NCI-H2227 (cell line): Measurements from ENCODE around the gene NPIPA5.
A peak's percentile ranks its signal among the peaks of the same experiment; 100 is the strongest.
"Not testable (repeated sequence)": the region's sequence is repeated elsewhere in the genome, so short reads cannot be mapped to it uniquely, and the experiment has no call there.

ENCODE experiments used
- DNase-seq: peaks from one replicate; lab custom pipeline; 2025; ENCODE audit not compliant: unreplicated experiment; lab: John Stamatoyannopoulos, UW

Gene NPIPA5

DNA sequence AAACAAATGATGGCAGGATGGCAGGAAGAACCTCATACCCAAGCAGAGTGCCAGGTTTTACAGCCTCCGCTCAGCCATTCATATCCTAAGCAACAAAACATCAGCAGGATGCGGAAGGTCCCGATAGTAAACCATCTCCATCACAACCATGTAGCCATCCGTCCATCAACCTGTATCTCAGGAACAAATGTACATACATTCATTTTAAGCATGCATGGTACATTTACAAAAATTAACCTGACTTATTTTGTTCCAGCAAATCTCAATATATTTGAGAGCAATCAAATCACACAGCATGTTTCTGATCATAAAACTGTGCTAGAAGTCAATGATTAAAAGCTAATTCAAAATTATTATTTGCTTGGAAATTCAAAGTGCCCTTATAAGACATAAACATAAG, at the start of gene NPIPA5:
NPIPA5 (minus strand) TSS at position 101 of the 400 bp plus-strand sequence; CDS start at position 101, 0 bp downstream.
- not testable (repeated sequence) for DNase-seq

DNA sequence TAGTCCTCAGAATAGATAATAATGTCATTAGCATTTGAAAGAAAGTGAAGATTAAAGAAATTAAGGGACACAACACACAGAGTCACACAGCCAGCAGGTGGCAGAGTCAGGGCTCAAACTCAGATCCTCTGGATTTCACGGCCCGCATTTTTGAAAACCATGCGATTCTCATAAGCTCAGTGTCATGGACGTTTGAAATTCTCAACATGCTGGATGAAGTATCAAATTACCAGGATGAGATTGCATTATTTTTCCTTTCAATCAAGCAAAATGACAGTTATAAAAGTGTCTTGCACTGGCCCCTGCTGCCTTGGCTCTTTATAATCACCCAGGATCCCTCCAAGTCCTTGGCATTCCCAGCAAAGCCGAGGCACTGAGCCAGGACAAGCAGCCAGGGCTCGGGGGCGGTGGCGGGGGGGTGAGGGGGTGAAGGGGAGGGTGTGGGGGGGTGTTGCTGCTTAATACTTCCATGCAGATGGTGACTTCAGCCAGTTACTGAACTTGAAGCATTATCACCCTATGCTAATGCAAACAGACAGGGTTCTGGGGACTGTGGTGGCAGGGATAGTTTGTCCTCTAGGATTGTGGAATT, 49.6 kb upstream of the NPIPA5 start:
- DNase-seq: peak; percentile 73

DNA sequence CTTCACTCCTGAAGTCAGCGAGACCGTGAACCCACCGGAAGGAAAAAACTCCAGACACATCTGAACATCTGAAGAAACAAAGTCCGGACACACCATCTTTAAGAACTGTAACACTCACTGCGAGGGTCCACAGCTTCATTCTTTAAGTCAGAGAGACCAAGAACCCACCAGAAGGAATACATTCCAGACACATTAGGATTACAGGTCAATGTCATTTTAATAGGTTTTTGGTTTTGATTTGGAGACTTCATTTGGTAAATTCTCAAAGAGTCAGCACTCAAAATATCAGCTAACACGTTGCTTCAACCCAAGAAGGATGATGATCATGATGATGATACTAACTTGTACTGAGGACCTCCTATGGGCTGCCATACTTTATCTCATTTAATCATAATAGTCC, 48.7 kb upstream of the NPIPA5 start:
- DNase-seq: no peak

DNA sequence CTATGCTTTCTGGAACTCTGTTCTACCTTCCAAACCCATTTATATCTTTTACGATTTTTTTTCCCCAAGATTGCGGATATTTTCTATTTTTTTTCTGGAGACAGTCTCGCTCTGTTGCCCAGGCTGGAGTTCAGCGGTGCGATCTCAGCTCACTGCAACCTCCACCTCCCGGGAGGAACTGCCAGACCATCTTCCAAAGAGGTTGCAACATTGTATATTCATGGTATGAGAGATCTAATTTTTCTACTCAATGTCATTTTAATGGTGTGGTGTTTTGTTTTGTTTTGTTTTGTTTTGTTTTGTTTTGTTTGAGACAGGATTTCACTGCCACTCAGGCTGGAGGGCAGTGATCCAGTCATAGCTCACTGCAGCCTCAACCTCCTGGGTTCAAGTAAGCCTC, 47.8 kb upstream of the NPIPA5 start:
- DNase-seq: no peak

DNA sequence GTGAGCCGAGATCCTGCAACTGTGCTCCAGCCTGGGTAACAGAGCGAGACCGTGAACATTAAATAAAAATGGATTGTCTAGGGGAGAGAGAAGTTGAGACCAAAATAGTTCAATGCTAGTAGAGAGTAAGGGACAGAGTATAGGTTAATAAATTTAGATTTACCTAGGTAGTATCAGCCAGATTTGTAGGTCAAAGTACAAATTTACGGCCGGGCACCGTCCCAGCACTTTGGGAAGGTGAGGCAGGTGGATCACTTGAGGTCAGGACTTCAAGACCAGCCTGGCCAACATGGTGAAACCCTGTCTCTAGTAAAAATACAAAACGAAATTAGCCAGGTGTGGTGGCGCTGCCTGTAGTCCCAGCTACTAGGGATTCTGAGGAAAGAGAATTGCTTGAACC, 44.1 kb upstream of the NPIPA5 start:
- no peak for DNase-seq

DNA sequence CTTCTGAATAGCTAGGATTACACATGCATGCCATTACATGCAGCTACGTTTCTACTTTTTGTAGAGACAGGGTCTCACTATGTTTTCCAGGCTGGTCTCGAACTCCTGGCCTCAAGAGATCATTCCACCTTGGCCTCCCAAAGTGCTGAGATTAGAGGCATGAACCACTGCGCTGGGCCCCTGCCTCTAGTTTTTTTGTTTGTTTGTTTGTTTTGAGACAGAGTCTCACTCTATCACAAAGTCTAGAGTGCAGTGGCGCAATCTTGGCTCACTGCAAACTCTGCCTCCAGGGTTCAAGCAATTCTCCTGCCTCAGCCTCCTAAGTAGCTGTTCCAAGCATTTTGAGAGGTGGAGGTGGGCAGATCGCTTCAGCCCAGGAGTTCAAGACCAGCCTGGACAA, 43.6 kb upstream of the NPIPA5 start:
- not testable (repeated sequence) for DNase-seq

DNA sequence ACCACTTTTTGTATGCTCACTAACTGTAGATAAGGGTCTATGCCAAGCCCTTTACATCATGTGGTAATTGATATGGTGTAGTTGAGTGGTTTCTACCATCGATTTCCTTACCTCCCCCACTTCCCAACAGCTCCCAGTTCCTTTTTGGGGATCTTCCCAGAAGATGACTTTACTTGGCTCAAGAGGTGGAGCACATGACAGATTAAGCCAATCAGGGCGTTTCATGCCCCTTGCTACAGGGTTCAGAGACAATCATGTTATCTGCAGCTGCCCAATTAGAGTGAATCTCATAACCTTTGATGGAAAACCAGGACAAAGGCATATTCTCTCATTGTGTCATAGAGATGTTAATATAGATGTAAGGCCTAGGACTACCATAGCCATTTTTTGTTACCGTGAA, 40.1 kb upstream of the NPIPA5 start:
- no peak for DNase-seq

DNA sequence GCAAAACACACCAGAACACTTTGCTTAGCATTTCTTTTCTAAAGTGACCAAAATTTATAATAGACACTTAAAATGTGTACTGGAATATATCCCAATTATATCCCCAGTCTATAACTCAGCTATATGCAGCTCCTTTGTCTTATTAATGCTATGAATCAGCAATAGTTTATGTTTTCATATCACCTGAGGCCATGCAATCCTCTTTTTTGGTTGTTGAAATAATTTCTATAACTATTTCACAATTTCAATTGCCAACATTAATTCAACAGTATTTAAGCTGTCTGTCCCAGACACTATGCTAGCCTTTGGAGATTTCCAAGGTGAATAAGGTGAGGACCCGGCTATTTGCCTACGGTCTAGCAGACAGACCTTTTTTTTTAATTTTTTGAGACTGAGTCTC, 39.1 kb upstream of the NPIPA5 start:
- DNase-seq: no peak

DNA sequence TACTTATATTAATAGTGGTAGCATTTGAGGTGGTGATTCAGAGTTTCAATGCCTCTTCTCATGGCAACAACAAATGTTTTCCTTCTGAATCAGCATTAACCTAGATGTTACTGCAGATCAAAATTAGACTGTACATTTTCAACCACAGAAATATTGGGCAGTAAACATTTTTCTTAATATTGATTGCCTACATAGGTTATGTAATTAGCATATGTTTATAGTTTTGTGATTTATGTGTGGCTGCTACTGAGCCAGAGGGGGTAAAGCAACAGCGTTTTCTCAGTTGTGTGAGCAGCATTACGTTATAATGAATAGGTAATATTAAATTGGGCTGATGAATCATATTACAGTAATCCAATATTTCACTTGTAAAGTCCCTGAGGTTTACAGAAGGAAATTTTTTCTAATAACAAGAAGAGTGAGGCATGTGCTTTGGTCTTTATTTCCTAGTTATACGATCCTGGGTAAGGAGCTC, 37.5 kb upstream of the NPIPA5 start:
- no peak for DNase-seq

DNA sequence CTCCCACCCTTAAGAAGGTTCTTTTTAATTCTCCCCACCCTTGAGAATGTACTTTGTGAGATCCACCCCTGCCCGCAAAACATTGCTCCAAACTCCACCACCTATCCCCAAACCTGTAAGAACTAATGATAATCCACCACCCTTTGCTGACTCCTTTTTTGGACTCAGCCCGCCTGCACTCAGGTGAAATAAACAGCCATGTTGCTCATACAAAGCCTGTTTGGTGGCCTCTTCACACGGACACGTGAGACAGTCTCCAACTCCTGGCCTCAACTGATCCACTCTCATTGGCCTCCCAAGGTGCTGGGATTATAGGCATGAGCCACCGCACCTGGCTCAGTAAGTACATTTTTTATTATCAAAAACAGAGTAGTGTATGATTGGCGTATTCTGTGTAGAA, 31.4 kb upstream of the NPIPA5 start:
- not testable (repeated sequence) for DNase-seq

DNA sequence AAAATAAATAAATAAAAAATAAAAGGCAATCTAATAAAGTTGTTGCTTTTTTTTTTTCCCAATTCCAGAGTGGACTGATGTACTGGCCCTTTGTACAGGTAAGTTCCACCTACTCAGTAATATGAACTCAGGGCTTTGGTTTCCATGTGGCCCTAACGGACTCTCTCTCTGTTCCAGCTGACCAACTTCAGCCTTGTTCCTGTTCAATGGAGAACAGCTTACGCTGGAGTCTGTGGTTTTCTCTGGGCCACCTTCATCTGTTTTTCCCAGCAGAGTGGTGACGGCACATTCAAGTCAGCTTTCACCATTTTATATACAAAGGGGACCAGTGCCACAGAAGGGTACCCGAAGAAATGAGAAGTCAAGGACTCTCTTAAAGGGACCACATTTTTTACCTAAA, 29.7 kb upstream of the NPIPA5 start:
- DNase-seq: not testable (repeated sequence)

DNA sequence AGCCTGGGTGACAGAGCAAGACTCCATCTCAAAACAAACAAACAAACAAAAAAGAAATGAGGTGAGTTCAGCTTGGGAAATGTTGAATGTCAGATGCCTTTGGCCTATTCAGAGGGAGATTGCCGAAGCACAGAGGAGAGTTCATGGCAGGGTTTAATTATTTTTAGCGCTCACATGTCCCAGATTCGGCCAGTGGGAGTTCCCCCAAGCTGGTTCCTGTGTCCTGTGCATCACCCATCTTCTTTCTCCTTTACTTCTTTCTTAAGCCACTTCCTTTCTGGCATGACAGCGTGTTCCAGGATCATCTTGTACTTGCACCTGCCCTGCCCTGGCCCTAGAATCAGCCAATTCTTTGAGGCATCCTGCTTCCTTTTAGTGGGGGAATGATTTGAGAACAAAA, 26.7 kb upstream of the NPIPA5 start:
- DNase-seq: no peak

DNA sequence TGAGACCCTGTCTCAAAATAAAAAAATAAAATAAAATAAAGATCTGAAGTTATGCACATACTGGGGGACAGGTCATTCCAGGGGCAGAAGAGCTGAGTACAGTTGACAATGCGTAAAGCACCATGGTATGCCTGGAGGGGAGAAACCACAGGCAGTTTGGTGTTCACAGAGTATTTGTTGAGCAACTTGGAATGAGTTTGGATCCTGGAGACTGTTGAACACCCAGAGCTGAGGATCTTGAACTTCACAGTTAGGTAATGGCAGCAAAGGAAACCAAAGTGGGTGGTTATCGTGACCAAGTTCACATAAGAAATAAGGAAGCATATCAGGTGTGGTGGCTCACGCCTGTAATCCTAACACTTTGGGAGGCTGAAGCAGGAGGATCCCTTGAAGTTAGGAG, 26.0 kb upstream of the NPIPA5 start:
- not testable (repeated sequence) for DNase-seq

DNA sequence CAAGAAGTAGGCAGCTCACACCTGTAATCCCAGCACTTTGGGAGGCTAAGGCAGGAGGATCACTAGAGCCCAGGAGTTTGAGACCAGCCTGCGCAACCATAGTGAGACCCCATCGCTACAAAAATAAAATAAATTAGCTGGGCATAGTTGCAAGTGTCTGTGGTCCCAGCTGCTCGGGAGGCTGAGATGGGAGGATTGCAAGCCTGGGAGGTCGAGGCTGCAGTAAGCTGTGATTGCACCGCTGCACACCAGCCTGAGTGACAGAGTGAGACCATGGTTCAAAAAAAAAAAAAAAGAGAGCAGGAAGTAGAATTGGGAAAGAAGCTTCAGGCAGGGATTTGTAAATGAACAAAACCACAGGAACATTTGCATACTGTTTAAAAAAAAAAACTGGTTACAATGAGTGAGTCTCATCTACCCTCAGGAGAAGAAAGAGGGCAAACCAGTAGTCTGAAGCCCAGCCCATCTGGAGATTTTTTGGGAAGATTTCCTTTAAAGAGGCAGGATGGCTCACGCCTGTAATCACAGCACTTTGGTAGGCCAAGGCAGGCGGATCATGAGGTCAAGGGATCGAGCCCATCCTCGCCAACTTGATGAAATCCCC, 25.4 kb upstream of the NPIPA5 start:
- no peak for DNase-seq

DNA sequence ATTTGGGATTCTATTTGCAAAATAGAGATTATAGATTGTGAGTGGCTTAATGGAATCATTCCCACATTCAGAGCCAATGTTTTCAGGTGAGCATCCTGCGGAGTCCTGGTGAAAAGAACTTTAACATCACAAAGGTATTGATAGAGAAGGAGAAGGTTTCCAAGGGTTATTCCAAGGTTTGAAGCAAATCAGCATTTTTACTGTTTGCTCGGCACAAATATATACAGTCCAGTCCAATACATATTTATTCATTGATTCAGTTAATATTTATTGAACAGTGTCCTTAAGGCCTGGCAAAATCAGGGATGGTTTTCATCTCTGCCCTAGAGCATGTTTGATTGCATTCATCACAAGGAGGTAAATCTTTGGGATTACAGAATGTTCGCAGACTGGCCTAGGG, 23.9 kb upstream of the NPIPA5 start:
- no peak for DNase-seq

DNA sequence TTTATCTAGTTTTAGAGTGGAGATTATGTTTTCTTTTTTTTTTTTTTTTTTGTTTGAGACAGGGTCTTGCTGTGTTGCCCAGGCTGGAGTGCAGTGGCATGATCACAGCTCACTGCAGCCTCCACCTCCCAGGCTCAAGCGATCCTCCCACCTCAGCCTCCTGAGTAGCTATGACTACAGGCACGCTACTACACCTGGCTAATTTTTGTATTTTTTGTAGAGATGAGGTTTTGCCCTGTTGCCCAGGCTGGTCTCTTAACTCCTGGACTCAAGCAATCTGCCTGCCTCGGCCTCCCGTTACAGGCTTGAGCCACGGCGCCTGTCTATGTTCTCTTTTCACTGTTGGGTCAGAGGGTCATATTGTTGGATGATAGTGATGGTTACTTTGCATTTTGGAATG, 22.2 kb upstream of the NPIPA5 start:
- not testable (repeated sequence) for DNase-seq

DNA sequence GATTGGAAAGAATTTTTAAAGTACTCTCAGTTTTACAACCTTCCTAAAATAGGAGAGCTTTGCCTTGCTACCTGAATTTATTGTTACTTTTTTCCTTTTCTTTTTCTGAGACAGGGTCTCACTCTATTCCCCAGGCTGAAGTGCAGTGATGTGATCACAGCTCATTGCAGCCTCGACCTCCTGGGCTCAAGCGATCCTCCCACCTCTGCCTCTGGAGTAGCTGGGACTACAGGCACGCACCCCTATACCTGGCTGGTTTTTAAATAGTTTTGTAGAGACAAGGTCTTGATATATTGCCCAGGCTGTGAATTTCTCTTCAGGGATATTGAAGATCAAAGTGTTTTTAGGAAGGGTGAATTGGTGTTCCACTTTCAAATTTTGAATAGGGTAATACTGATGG, 21.2 kb upstream of the NPIPA5 start:
- DNase-seq: no peak

DNA sequence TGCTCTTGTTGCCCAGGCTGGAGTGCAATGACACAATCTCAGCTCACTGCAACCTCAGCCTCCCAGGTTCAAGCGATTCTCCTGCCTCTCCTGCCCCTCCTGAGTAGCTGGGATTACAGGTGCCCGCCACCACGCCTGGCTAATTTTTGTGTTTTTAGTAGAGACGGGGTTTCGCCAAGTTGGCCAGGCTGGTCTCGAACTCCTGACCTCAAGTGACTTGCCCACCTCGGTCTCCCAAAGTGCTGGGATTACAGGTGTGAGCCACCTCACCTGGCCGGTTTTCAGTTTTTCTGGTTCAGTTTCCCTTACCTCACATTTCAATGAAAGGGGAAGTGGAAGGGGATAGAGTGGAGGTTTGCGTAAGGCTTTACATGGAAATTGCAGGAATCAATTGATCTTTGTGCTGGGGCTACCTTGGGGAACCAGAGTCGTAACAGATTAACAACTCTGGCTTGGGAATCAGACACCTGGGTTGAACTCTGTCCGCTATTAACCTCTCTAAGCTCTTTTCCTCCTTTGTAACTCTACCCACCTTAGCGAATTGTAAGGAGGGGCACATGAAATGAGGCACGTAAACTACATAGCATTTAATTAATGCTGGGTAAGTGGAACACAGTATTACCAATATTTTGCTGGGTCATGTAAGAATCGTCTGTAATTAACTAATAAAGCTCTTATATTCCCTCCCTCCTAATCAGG, 20.7 kb upstream of the NPIPA5 start:
- DNase-seq: no peak

DNA sequence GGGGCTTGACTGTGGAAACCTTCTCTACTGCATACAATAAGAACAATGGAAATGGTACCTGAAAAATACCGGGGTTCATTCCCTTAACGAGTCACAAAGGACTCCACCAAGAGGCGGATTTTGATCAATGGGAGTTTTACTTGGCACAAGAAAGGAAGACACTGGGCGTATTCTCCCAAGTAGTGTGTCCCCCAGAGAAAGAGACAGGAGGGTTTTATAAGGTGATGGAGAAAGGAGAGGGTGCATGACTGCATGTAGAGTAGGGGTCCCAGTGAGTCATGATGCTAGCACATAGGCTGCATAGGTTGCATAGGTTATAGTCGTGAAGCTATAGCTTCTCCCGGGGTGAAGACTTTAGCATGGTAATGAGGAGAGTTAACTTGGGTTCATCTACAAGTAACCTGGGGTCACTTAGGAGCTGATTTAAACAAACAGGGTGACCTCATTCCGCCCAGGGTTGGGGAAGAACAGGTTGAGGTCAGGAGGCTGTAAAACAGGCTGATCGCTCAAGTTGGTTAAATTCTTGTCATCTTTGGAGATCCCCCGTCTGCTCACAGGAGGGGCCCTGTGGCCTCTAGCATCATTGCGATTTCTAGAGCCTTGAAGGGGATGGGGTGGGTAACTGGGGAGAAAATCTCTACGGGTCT, 19.0 kb upstream of the NPIPA5 start:
- no peak for DNase-seq

DNA sequence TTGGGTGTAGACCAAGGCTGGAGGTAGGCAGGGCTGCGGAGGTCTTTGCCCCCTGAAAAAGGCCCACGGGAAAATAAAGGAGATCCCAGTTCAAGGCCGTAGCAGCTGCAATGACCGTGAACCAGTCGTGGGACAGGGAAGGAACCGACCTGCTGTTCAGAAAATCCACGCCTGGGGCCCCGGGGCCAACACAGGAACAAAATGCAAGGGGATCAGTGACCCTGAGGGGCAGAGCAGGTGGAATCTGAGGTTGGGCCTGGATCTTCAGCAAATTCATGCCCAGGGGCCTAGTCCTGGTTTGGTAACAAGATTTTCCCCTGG, 18.4 kb upstream of the NPIPA5 start:
- DNase-seq: not testable (repeated sequence)

DNA sequence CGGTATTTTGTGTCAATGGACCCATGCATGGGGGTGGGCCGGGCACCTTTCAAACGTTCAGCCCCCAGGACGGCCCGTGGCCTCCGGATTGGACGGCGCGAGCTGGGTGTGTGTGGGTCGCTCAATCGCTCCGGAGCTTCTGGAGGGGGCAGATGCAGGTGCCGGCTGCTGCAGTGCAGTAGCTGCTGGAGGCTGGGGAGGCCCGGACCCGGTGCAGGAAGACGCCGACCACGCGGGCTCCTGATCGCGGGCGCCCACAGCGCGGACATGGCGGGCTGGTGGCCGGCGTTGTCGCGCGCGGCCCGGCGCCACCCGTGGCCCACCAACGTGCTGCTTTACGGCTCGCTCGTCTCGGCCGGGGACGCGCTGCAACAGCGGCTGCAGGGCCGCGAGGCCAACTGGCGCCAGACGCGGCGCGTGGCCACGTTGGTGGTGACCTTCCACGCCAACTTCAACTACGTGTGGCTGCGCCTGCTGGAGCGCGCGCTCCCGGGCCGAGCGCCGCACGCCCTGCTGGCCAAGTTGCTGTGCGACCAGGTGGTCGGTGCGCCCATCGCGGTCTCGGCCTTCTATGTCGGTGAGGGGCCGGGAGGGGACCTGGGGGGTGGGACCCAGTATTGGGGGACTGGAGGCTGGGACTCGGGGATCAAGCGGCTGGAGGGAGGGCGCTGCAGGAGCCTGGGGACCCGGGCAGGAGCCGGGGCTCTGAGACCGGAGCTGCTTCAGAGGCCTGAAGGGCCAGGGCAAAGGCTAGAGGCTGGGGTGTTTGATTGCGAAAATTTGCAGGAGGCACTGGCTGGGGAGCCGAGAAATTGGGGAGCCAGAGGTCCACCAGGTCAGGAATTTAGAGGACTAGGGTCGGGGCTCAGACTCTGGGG, 17.8 kb upstream of the NPIPA5 start, which contains the start of gene MPV17L:
MPV17L (plus strand) TSS at position 124 of the 878 bp plus-strand sequence; CDS start at position 268, 144 bp downstream.
- DNase-seq: peak; percentile 84
